GM12873 (cell line): ENCODE results near the gene PSMG4.

ENCODE experiments used
- TF ChIP-seq, protein P1 (sequence below): IDR thresholded peaks from 2 replicates; pipeline ENCODE4 v1.5.1; 2012; ENCODE audit warnings: low read depth, mild to moderate bottlenecking, moderate library complexity, low read length, control low read depth; ENCODE audit not compliant: insufficient read depth; ENCODE audit errors: missing control alignments

The PSMG4 gene

DNA sequence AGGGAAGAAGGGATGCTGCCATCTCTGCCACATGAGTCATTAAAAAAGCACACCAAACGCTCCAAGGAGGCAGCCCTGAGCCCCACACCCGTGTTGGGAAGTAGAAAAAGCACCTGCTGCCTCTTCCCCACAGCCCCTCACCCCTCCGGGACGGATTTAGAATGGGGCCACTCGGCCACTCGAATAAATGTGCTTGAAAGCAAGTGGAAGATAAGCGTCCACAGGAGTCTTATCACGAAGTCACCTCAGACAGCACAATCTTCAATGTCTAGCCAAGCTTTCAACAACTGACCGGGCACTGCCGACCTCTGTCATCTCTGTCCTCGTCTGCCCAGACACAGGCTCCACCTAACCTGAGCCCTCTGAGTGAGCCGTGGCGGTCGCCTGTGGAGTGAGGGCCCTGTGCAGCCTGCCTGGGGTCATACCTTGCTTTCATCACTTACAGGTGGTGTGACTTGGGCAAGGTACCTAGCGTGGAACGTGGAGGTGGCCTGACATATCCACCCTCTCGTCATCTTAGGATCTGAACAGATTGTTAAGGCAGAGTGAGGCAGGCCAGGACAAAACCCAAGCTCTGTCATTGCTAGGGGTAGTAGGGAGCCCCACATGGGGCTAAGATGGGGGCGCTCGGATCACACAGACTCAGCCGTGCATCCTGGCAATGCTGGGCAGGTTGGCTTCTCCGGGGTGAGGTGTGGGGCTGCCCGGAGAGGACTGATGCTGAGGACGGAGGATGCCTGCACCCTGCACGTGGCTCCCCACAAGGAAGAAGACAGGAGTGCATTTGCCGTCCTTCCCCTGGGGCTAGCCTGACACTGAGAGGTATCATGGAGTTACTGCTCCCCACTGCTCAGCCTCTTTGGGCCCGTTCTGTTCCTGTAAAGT is 34.8 kb downstream of the PSMG4 start:
- TF ChIP-seq, protein P1, sequence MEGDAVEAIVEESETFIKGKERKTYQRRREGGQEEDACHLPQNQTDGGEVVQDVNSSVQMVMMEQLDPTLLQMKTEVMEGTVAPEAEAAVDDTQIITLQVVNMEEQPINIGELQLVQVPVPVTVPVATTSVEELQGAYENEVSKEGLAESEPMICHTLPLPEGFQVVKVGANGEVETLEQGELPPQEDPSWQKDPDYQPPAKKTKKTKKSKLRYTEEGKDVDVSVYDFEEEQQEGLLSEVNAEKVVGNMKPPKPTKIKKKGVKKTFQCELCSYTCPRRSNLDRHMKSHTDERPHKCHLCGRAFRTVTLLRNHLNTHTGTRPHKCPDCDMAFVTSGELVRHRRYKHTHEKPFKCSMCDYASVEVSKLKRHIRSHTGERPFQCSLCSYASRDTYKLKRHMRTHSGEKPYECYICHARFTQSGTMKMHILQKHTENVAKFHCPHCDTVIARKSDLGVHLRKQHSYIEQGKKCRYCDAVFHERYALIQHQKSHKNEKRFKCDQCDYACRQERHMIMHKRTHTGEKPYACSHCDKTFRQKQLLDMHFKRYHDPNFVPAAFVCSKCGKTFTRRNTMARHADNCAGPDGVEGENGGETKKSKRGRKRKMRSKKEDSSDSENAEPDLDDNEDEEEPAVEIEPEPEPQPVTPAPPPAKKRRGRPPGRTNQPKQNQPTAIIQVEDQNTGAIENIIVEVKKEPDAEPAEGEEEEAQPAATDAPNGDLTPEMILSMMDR, result no peak

DNA sequence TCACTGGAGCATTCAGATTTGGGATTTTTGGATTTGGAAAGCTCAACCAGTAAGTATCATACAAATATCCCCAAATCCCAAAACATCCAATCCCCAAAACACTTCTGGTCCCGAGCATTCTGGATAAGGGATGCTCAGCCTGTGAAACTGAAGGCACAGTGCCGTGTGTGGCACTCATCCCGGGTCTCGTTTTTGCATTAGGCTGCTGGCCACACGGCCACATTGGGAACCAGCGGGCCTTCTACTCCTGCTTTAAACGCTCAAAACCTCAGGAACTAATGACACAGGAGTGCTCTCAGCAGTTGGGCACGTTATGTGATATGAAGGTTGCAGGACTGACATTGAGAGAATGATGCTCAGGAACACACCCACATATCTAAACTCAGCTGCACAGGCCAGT is 35.6 kb downstream of the PSMG4 start:
- TF ChIP-seq, protein P1, result no peak

DNA sequence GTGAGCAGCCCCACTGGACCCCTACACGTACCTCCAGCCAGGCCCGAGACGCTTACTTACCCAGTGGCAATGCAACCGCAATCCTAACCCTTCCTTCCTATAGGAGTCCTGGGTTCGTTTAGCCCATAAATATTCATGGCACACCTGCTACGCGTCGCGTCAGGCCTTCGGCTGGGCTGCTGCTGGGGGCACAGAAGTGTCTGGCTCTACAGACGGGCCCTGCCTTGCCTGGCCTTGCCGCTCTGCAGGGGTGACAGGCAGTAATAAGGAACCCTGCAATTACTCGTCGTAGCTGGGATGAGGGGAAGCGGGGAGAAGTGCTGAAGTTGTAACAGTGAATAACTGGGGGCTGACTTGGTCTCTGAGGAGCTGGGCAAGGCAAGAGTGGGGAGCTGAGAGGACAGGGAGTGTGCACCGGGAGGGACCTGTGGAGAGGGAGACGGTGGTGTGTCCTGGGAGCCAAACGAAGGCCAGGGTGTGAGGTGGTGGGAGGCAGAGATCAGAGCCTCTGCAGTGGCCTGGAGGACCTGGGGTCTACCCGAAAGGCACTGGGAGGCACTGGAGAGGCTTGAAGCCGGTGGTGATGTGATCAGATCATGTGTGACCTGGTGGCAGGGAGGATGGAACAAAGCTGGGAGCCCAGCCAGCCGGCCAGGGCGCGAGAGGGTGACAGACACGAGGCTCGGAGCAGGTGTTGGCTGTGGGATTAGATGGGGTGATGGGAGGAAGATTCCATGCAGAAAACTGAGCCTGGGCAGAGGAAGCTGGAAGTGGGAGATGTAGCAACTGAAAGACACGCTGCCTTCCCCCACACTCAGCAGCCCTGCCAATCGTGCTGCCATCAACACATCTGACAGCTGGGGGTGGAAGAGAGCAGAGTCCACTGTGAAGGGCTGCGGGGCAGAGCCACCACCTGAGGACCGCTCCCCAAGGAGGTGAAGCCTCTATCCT is 36.4 kb downstream of the PSMG4 start:
- TF ChIP-seq, protein P1, result peak; percentile 12

DNA sequence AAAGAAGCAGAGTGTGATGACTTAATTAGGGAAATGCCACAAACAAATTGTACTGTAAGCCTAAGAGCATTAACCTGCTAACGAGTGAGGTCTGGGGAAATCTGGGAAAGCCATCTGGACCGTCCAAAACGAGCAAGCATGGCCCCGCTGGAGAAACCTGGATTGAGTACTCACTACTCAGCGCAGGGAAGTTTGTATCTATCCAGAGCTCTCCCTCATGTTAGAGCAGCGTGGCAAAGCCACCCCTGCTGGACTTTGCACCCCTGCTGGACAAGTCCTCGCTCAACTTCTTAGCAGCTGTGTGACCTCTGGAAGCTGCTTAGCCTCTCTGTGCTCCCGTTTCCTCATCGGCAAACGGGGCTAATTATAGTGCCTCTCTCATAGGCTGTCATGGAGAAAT is 37.3 kb downstream of the PSMG4 start:
- TF ChIP-seq, protein P1, result no peak

DNA sequence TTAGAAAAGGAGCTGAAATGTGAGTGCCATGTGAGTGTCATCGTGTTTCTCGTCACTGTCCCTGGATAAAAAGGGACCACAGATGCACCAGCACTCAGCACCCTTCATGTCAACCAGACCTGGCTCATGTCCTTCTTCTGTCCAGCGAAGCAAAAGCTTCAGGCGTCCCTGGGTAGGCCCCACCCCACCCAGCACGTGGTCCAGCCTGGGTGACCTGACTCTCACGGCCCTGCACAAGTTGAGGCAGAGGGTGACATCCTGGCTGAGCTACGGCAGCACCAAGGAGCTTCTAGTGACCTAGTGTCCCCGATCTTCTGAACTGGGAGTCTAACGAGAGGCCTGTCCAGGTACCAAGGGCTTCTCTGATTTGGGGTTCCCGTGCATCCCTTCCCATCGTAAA is 37.8 kb downstream of the PSMG4 start:
- TF ChIP-seq, protein P1, result no peak

DNA sequence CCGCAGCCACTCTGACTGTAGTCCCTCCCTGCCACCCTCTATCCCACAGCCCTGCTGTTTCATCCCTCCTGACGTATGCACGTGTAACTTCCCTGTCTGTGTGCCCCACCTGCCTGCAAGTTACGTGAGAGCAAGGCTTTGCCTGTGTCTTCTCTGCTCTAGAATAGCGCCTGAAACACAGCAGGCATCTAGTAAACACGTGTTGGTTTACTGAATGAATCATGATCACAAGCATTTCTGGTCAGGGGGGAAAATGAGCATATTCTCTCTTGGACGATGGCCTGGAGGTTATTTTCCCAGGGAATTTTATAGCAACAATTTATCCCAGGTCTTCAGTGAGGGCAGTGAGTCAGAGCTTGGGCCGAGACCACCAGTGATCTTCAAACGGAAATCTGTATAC is 38.3 kb downstream of the PSMG4 start:
- TF ChIP-seq, protein P1, result no peak

DNA sequence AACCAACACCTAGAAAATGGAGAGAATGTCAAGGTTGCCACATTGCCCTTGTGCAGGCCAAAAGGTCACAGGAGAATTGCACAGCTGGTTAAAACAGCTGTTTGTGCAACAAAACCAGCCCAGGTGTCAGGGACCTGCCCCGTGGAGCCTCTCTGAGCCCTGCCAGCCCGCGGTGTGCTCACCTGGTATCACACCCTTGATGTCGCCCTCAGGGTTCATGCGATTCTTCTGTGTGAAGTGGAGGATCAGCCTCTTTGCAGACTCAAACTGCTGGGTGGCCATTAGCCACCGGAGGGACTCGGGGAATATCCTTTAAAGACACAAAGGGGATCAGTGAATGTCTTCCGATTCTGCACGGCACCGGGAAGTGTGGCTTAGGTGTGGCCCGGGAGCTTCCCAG is 39.2 kb downstream of the PSMG4 start:
- TF ChIP-seq, protein P1, result no peak
